ENCODE results near the gene SERTAD2.

DNA sequence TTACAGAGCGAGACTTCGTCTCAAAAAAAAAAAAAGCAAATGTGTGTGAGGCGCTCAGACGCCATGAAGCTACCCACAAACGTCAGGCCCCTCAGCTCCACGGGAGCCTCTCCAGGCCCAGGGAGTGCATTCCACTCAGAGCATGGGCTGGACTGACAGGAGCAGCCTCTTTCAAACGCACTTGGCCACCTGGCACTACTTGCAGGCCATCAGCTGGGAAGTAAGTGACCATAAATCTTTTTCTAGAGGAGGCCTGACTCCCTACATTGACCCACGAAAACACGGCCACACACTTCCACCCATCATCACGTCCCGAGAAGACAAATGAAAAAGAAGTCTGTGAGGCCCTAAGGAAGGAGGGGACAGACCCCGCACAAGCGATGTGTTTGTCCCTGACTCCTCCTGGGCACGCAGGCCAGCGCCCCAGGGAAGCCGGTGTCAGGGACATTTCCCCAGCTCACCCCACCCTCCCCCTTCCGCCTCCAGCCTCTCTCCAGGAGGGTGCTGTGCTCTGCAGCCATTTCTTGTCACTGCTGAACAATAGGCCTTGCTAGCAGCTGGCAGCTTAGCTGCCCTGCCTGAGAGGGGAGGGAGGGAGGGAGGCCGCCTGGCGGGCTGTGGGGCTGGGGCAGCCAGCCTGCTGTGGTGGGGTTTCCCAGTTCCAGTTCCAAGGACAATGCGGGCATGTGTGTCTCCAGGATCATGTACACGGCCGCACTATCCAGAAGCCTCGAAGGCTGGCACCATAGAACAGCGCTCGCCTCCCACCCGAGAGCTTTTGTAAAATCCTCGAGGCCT is 26.6 kb downstream of the SERTAD2 start:
- TF ChIP-seq, protein P1, sequence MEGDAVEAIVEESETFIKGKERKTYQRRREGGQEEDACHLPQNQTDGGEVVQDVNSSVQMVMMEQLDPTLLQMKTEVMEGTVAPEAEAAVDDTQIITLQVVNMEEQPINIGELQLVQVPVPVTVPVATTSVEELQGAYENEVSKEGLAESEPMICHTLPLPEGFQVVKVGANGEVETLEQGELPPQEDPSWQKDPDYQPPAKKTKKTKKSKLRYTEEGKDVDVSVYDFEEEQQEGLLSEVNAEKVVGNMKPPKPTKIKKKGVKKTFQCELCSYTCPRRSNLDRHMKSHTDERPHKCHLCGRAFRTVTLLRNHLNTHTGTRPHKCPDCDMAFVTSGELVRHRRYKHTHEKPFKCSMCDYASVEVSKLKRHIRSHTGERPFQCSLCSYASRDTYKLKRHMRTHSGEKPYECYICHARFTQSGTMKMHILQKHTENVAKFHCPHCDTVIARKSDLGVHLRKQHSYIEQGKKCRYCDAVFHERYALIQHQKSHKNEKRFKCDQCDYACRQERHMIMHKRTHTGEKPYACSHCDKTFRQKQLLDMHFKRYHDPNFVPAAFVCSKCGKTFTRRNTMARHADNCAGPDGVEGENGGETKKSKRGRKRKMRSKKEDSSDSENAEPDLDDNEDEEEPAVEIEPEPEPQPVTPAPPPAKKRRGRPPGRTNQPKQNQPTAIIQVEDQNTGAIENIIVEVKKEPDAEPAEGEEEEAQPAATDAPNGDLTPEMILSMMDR (IDR thresholded peaks at IDR 0.05): no peak
- no peak for TF ChIP-seq POLR2A (IDR thresholded peaks at IDR 0.05)

Data from thyroid gland (tissue), 4 donors.